IPS-NIHi7 (cell line): ENCODE results near the gene CAPZB.

Source experiments
- DNase-seq: peaks from one replicate; pipeline ENCODE4 v3.0.0; 2012; ENCODE audit warnings: mixed read lengths; ENCODE audit errors: extremely low spot score

CAPZB gene

GRCh38 chr1:19448491-19449439 is 36.6 kb downstream of the CAPZB start:
- DNase-seq, result no peak

GRCh38 chr1:19447550-19447949 is 37.8 kb downstream of the CAPZB start:
- DNase-seq, result no peak

- no peak for DNase-seq
Measured at GRCh38 chr1:19445417-19446342, 39.7 kb downstream of the CAPZB start.

- no peak for DNase-seq
Measured at GRCh38 chr1:19444296-19445021, 40.9 kb downstream of the CAPZB start.

GRCh38 chr1:19443326-19443725 is 42.0 kb downstream of the CAPZB start:
- DNase-seq, result no peak

GRCh38 chr1:19442154-19443096 is 42.9 kb downstream of the CAPZB start:
- DNase-seq, result no peak

GRCh38 chr1:19441048-19441780 is 44.1 kb downstream of the CAPZB start:
- DNase-seq, result no peak

GRCh38 chr1:19439464-19440171 is 45.7 kb downstream of the CAPZB start:
- peak; percentile 57 for DNase-seq

- DNase-seq, result no peak
Measured at GRCh38 chr1:19438516-19439195, 46.7 kb downstream of the CAPZB start.

- DNase-seq, result no peak
Measured at GRCh38 chr1:19437891-19438294, 47.4 kb downstream of the CAPZB start.

GRCh38 chr1:19436716-19437476 is 48.4 kb downstream of the CAPZB start:
- DNase-seq, result no peak

GRCh38 chr1:19435851-19436455 is 49.4 kb downstream of the CAPZB start:
- no peak for DNase-seq

GRCh38 chr1:19435181-19435580 is 50.2 kb downstream of the CAPZB start:
- DNase-seq, result no peak

GRCh38 chr1:19433719-19433998 is 51.7 kb downstream of the CAPZB start:
- DNase-seq, result no peak

- DNase-seq, result no peak
Measured at GRCh38 chr1:19432943-19433718, 52.2 kb downstream of the CAPZB start.

- DNase-seq, result no peak
Measured at GRCh38 chr1:19430121-19431068, 54.9 kb downstream of the CAPZB start.
